Peyer's patch (tissue), 4 donors: ENCODE results near the gene PFKFB3.

Source experiments
- CTCF ChIP-seq, 6 experiments: fragments of 450-650 bp in 4 of 6; fragments of 200-600 bp in 2 of 6; sonication (generic) in 1 of 6; IDR thresholded peaks; one replicate each; pipeline ENCODE4 v1.5.1; 2017 to 2019; ENCODE audit warnings: antibody characterized with exemption in 6 of 6, mild to moderate bottlenecking in 3 of 6, moderate library complexity in 1 of 6
- POLR2A ChIP-seq, 2 donors: fragments of 450-650 bp; IDR thresholded peaks; one replicate each; pipeline ENCODE4 v1.5.1; 2017; ENCODE audit warnings: antibody characterized with exemption in 2 of 2, mild to moderate bottlenecking in 2 of 2, moderate library complexity in 2 of 2

GRCh38 chr10:6274040-6274439 is 71.3 kb downstream of the PFKFB3 start:
- TF ChIP-seq CTCF (IDR thresholded peaks at IDR 0.05) = no peak
- TF ChIP-seq POLR2A (IDR thresholded peaks at IDR 0.05) = no peak
